Superior temporal gyrus (tissue), 1 donor: Measurements from ENCODE around the gene REXO1.

Source experiments
- DNase-seq: peaks from one replicate; pipeline ENCODE4 v3.0.0-alpha.2; 2016; ENCODE audit errors: extremely low spot score

The REXO1 gene

GRCh38 chr19:1766800-1767352 lies 81.4 kb downstream of the REXO1 start:
- no peak for DNase-seq

- DNase-seq: no peak
Measured at GRCh38 chr19:1765904-1766799, 82.1 kb downstream of the REXO1 start.
